OCI-LY3 (cell line): ENCODE data around the gene GUCA2A.

ENCODE experiments used
- H2AFZ ChIP-seq: fragments of 200-600, 300-600 bp; shearing (Covaris generic); 2 replicates; pipeline ENCODE4 v1.6.0; 2014; ENCODE audit warnings: antibody characterized with exemption, low read depth, low read length
- H3K27ac ChIP-seq: fragments of 200-600, 300-600 bp; sonication (generic); 2 replicates; pipeline ENCODE4 v1.5.1; 2014; ENCODE audit warnings: mild to moderate bottlenecking, low read length, moderate library complexity, mixed read lengths
- H3K27me3 ChIP-seq: fragments of 200-600, 300-600 bp; sonication (generic); 2 replicates; pipeline ENCODE4 v1.6.1; 2014; ENCODE audit warnings: low read depth, low read length, mixed read lengths
- H3K36me3 ChIP-seq: fragments of 200-600, 300-600 bp; sonication (generic); replicated peaks from 2 replicates; pipeline ENCODE3; 2014; ENCODE audit warnings: low read depth, low read length, mixed read lengths
- H3K4me1 ChIP-seq: fragments of 300-600, 200-600 bp; sonication (generic); 2 replicates; pipeline ENCODE4 v1.6.1; 2014; ENCODE audit warnings: low read length, mixed read lengths
- H3K4me2 ChIP-seq: fragments of 200-600, 300-600 bp; sonication (generic); 2 replicates; pipeline ENCODE4 v1.6.1; 2014; ENCODE audit warnings: low read length, mixed read lengths
- H3K4me3 ChIP-seq: fragments of 300-600, 200-600 bp; sonication (generic); 2 replicates; pipeline ENCODE4 v1.5.1; 2014; ENCODE audit warnings: antibody characterized with exemption, mild to moderate bottlenecking, low read length, moderate library complexity
- H3K79me2 ChIP-seq: fragments of 300-600, 200-600 bp; shearing (Covaris generic); 2 replicates; pipeline ENCODE4 v1.6.1; 2014; ENCODE audit warnings: mild to moderate bottlenecking, low read length, mixed read lengths
- H3K9ac ChIP-seq: fragments of 300-600, 200-600 bp; shearing (Covaris generic); 2 replicates; pipeline ENCODE4 v1.6.0; 2014; ENCODE audit warnings: mild to moderate bottlenecking, low read length, moderate library complexity
- H3K9me3 ChIP-seq: fragments of 200-600, 300-600 bp; shearing (Covaris generic); 2 replicates; pipeline ENCODE4 v1.6.1; 2014; ENCODE audit warnings: low read length, mixed read lengths; ENCODE audit not compliant: insufficient read depth
- H4K20me1 ChIP-seq: fragments of 200-600, 300-600 bp; sonication (generic); 2 replicates; pipeline ENCODE4 v1.6.1; 2016; ENCODE audit warnings: low read length, mixed read lengths; ENCODE audit not compliant: insufficient read depth
- EZH2phosphoT487 ChIP-seq: fragments of 200-600 bp; shearing (Covaris generic); IDR thresholded peaks from 2 replicates; pipeline ENCODE4 v1.6.1; 2018; ENCODE audit warnings: antibody characterized with exemption, mixed run types, low read depth
- TF ChIP-seq, protein P1 (sequence below): fragments of 200-600, 300-600 bp; sonication (generic); IDR thresholded peaks from 2 replicates; pipeline ENCODE4 v1.5.1; 2014; ENCODE audit warnings: antibody characterized with exemption, low read length, low read depth

Gene GUCA2A

DNA sequence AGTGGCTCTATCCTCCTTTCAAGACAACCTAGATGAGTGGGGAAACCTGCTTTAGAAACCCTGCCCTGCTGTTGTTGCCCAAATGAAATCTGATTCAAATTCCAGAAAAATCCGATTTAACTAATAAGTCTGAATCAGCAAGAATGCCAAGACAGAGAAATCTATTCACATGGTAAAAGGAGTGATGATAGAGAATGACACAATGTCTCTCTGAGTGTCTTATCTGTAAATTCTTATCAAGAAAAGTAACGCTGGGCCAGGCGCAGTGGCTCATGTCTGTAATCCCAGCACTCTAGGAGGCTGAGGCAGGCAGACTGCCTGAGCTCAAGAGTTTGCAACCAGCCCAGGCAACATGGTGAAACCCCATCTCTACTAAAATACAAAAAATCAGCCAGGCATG is 13.7 kb upstream of the GUCA2A start:
- Histone ChIP-seq H3K27me3 (no peaks in the 10 kb centered on the region), H3K4me3 (no peak overlapping the region), H3K4me1 (no peaks in the 10 kb centered on the region; the same call in 1 of the 2 replicates), H3K36me3 (peaks cover 5% of the 10 kb centered on the region), H3K4me2 (no peak overlapping the region), H4K20me1 (no peaks in the 10 kb centered on the region), H2AFZ (no peak overlapping the region), H3K9me3 (no peaks in the 10 kb centered on the region), H3K9ac (no peak overlapping the region), H3K79me2 (no peaks in the 10 kb centered on the region), H3K27ac (no peak overlapping the region)
- no peak for TF ChIP-seq EZH2phosphoT487
- TF ChIP-seq, protein P1, sequence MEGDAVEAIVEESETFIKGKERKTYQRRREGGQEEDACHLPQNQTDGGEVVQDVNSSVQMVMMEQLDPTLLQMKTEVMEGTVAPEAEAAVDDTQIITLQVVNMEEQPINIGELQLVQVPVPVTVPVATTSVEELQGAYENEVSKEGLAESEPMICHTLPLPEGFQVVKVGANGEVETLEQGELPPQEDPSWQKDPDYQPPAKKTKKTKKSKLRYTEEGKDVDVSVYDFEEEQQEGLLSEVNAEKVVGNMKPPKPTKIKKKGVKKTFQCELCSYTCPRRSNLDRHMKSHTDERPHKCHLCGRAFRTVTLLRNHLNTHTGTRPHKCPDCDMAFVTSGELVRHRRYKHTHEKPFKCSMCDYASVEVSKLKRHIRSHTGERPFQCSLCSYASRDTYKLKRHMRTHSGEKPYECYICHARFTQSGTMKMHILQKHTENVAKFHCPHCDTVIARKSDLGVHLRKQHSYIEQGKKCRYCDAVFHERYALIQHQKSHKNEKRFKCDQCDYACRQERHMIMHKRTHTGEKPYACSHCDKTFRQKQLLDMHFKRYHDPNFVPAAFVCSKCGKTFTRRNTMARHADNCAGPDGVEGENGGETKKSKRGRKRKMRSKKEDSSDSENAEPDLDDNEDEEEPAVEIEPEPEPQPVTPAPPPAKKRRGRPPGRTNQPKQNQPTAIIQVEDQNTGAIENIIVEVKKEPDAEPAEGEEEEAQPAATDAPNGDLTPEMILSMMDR: no peak

DNA sequence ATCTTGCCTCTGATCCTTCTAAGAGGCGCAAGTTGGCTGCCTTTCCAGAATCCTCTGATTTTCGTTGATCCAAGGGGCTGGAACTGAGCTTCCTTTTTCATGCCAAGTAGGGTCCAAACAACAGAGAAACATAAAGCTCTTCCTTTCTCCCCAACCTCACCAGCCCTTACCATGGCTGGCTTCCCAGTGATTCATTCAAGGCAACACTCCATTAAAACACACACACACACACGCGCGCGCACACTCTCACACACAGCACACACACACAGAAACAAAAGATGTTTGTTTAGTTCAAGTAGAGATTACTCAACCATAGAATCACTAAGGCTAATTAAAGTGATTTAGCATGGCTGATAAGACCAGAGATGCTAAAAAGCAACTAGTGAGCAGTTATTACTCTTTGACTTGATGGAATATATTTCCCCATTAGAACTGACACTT is 13.0 kb upstream of the GUCA2A start:
- no peak overlapping the region for H2AFZ ChIP-seq
- H3K36me3 ChIP-seq: peaks cover 5% of the 10 kb centered on the region
- H3K27ac ChIP-seq: no peak overlapping the region
- no peaks in the 10 kb centered on the region for H3K79me2 ChIP-seq
- no peaks in the 10 kb centered on the region for H4K20me1 ChIP-seq
- TF ChIP-seq, protein P1: no peak
- no peak for TF ChIP-seq EZH2phosphoT487
- H3K9ac ChIP-seq: no peak overlapping the region
- H3K9me3 ChIP-seq: no peaks in the 10 kb centered on the region
- H3K4me1 ChIP-seq: no peaks in the 10 kb centered on the region; the same call in 1 of the 2 replicates
- H3K4me2 ChIP-seq: no peak overlapping the region
- no peak overlapping the region for H3K4me3 ChIP-seq
- no peaks in the 10 kb centered on the region for H3K27me3 ChIP-seq

DNA sequence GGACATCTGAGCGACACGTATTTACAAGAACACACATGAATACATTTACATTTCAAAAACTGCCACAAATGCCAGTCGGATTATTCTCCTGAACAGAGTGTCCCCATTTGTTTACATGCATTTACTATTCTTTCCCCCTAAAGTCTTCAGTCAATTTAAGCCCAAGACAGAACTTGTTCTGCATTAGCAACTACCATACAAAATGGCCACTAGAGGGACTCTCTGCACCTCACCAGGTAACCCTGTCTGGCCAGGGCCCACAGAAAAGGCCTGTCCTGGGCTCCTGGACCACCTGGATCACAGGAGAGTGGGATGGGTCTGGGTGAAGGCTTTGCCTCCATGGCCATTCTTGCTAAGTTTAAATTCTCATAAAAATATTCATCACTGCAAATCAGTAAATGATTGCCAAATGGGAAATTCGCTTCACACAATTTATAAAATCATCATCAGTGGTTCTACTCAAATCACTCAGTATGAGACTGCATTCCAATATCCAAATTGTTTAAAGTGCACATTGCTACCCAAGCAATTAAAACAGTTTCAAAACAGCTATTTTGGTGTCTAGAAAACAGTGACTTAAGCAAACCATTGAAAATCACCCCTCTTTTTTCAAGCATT is 12.5 kb upstream of the GUCA2A start:
- H3K27ac ChIP-seq: no peak overlapping the region
- H3K4me2 ChIP-seq: no peak overlapping the region

DNA sequence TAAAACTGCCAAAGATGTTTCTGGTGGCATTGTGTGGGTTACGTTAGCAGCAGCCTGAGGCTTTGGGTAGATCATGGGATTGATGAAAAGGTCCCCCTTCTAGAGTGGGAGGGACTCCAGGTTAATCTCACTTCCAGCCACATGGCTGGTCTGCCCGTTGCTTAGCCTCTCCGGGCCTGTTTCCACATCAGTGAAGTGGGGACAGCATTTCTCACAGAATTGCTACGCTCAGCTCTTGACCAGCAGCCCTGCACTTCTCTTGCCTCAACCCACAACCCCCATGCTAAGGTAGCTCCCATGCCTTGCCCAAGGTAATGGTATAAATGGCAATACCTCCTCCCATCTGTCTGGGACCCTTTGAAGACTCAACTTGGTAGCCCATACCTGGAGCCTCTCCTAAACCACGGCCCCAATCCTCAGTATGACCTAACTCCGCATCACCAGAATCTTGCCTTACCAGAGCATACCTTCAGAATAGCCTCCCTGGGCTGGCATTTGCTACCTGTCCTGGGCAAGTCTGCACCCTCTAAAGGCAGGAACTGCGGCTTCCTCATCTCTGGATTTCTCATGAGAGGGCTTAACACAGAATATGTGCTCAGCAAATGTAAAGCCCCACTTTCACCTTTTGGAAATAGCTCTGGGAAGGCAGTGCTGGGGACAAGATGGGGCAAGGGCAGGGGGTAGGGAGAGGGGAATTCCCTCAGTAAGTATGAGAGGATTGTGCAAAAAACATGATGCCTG is 10.9 kb upstream of the GUCA2A start:
- Histone ChIP-seq H3K9ac (no peak overlapping the region), H3K4me2 (no peak overlapping the region), H3K27me3 (no peaks in the 10 kb centered on the region), H3K9me3 (no peaks in the 10 kb centered on the region), H3K27ac (no peak overlapping the region), H3K36me3 (peaks cover 5% of the 10 kb centered on the region), H3K79me2 (no peaks in the 10 kb centered on the region), H3K4me1 (no peaks in the 10 kb centered on the region; the same call in 1 of the 2 replicates), H2AFZ (no peak overlapping the region), H3K4me3 (no peak overlapping the region), H4K20me1 (no peaks in the 10 kb centered on the region)
- no peak for TF ChIP-seq EZH2phosphoT487
- TF ChIP-seq, protein P1: no peak

More for the DNA sequence above, 12.5 kb upstream of the GUCA2A start:
- Histone ChIP-seq H3K27me3 (no peaks in the 10 kb centered on the region), H3K9me3 (no peaks in the 10 kb centered on the region), H3K79me2 (no peaks in the 10 kb centered on the region), H3K4me3 (no peak overlapping the region), H2AFZ (no peak overlapping the region), H3K36me3 (peaks cover 5% of the 10 kb centered on the region), H4K20me1 (no peaks in the 10 kb centered on the region), H3K9ac (no peak overlapping the region), H3K4me1 (no peaks in the 10 kb centered on the region; the same call in 1 of the 2 replicates)
- TF ChIP-seq, protein P1: peak; percentile 68
- no peak for TF ChIP-seq EZH2phosphoT487
